ENCODE measurements around the gene USP54.
"Not testable (repeated sequence)": the region's sequence is repeated elsewhere in the genome, so short reads cannot be mapped to it uniquely, and the experiment has no call there.

The USP54 gene

GRCh38 chr10:73590881-73591799, at the start of gene USP54:
Gene USP54 (minus strand): TSS chr10:73591342. CDS start chr10:73575658, 15,684 bp downstream.
- in situ Hi-C loops (cut with HindIII; ENCODE audit: low pct_ligation_motif_present, low pct_unique_long_range_greater_than_20kb, low sequenced_read_pairs) = no loop called here
- DNase-seq = peak; percentile 90

- no peak for DNase-seq
- in situ Hi-C loops (cut with HindIII; ENCODE audit: low pct_ligation_motif_present, low pct_unique_long_range_greater_than_20kb, low sequenced_read_pairs) = no loop called here
Observed at GRCh38 chr10:73639286-73639685, 48.1 kb upstream of the USP54 start.

GRCh38 chr10:73635781-73636180, 44.6 kb upstream of the USP54 start:
- DNase-seq = no peak
- in situ Hi-C loops (cut with HindIII; ENCODE audit: low pct_ligation_motif_present, low pct_unique_long_range_greater_than_20kb, low sequenced_read_pairs) = no loop called here

- DNase-seq = no peak
- in situ Hi-C loops (cut with HindIII; ENCODE audit: low pct_ligation_motif_present, low pct_unique_long_range_greater_than_20kb, low sequenced_read_pairs) = no loop called here
Observed at GRCh38 chr10:73634421-73634820, 43.3 kb upstream of the USP54 start.

- in situ Hi-C loops (cut with HindIII; ENCODE audit: low pct_ligation_motif_present, low pct_unique_long_range_greater_than_20kb, low sequenced_read_pairs) = no loop called here
- no peak for DNase-seq
Observed at GRCh38 chr10:73629165-73629564, 38.0 kb upstream of the USP54 start.

- in situ Hi-C loops (cut with HindIII; ENCODE audit: low pct_ligation_motif_present, low pct_unique_long_range_greater_than_20kb, low sequenced_read_pairs) = no loop called here
Observed at GRCh38 chr10:73628405-73628804, 37.3 kb upstream of the USP54 start.

GRCh38 chr10:73627300-73627699, 36.2 kb upstream of the USP54 start:
- in situ Hi-C loops (cut with HindIII; ENCODE audit: low pct_ligation_motif_present, low pct_unique_long_range_greater_than_20kb, low sequenced_read_pairs) = no loop called here
- no peak for DNase-seq

More at GRCh38 chr10:73628405-73628804, 37.3 kb upstream of the USP54 start:
- no peak for DNase-seq

GRCh38 chr10:73625884-73626752, 35.0 kb upstream of the USP54 start:
- peak; percentile 100 for DNase-seq
- in situ Hi-C loops (cut with HindIII; ENCODE audit: low pct_ligation_motif_present, low pct_unique_long_range_greater_than_20kb, low sequenced_read_pairs) = no loop called here

GRCh38 chr10:73625004-73625883, 34.1 kb upstream of the USP54 start:
- in situ Hi-C loops (cut with HindIII; ENCODE audit: low pct_ligation_motif_present, low pct_unique_long_range_greater_than_20kb, low sequenced_read_pairs) = no loop called here
- peak; percentile 74 for DNase-seq

- in situ Hi-C loops (cut with HindIII; ENCODE audit: low pct_ligation_motif_present, low pct_unique_long_range_greater_than_20kb, low sequenced_read_pairs) = no loop called here
Observed at GRCh38 chr10:73623056-73623455, 31.9 kb upstream of the USP54 start.

GRCh38 chr10:73620974-73621373, 29.8 kb upstream of the USP54 start:
- DNase-seq; in situ Hi-C loops (cut with HindIII; ENCODE audit: low pct_ligation_motif_present, low pct_unique_long_range_greater_than_20kb, low sequenced_read_pairs): not testable (repeated sequence)

More at GRCh38 chr10:73623056-73623455, 31.9 kb upstream of the USP54 start:
- DNase-seq = peak; percentile 74

GRCh38 chr10:73617143-73617542, 26.0 kb upstream of the USP54 start:
- DNase-seq; in situ Hi-C loops (cut with HindIII; ENCODE audit: low pct_ligation_motif_present, low pct_unique_long_range_greater_than_20kb, low sequenced_read_pairs): not testable (repeated sequence)

- in situ Hi-C loops (cut with HindIII; ENCODE audit: low pct_ligation_motif_present, low pct_unique_long_range_greater_than_20kb, low sequenced_read_pairs) = no loop called here
- DNase-seq = no peak
Observed at GRCh38 chr10:73614720-73615119, 23.6 kb upstream of the USP54 start.

- DNase-seq = no peak
- in situ Hi-C loops (cut with HindIII; ENCODE audit: low pct_ligation_motif_present, low pct_unique_long_range_greater_than_20kb, low sequenced_read_pairs) = no loop called here
Observed at GRCh38 chr10:73609116-73609515, 18.0 kb upstream of the USP54 start.

- peak; percentile 47 for DNase-seq
- in situ Hi-C loops (cut with HindIII; ENCODE audit: low pct_ligation_motif_present, low pct_unique_long_range_greater_than_20kb, low sequenced_read_pairs) = no loop called here
Observed at GRCh38 chr10:73601486-73601921, 10.4 kb upstream of the USP54 start.

- in situ Hi-C loops (cut with HindIII; ENCODE audit: low pct_ligation_motif_present, low pct_unique_long_range_greater_than_20kb, low sequenced_read_pairs) = no loop called here
- DNase-seq = peak; percentile 46
Observed at GRCh38 chr10:73597346-73597745, 6.2 kb upstream of the USP54 start.

GRCh38 chr10:73593812-73594211, 2.7 kb upstream of the USP54 start:
- in situ Hi-C loops (cut with HindIII; ENCODE audit: low pct_ligation_motif_present, low pct_unique_long_range_greater_than_20kb, low sequenced_read_pairs) = no loop called here
- no peak for DNase-seq

GRCh38 chr10:73593110-73593509, 2.0 kb upstream of the USP54 start:
- in situ Hi-C loops (cut with HindIII; ENCODE audit: low pct_ligation_motif_present, low pct_unique_long_range_greater_than_20kb, low sequenced_read_pairs) = no loop called here
- no peak for DNase-seq
